HCT116 (cell line): Measurements from ENCODE around the gene TOP3B. TPM values are rescaled to one million over a fixed set of nuclear protein-coding genes. Genes with fewer than 3 reads are reported as not detected.

ENCODE experiments used
- ATAC-seq: fragments of 200-7000 bp; cut with Tn5 transposase; 2 replicates; pipeline ENCODE4 v1.9.1; 2020; ENCODE audit warnings: mild to moderate bottlenecking, moderate library complexity
- BruUV-seq: library from RNA; stranded (reverse); fragments of 400-500 nt; replicated peaks from 2 replicates; lab custom pipeline; 2021; lab: Mats Ljungman, UMichigan
- CTCF ChIA-PET: fragments of 300-600 bp; sonication (Branson Sonifier 250); formaldehyde crosslinking; loops from one replicate; lab custom pipeline; 2021; ENCODE audit warnings: antibody characterized with exemption; lab: Charles Lee
- POLR2A ChIA-PET: fragments of 300-600, 350-600 bp; sonication (Branson Sonifier 250); formaldehyde crosslinking; loops from one replicate; lab custom pipeline; 2021; ENCODE audit warnings: antibody characterized with exemption; lab: Charles Lee
- RAD21 ChIA-PET, 2 experiments: fragments of 300-600 bp; sonication (Branson Sonifier 250); formaldehyde crosslinking; loops; one replicate each; lab custom pipeline; 2023; ENCODE audit warnings: low total read pairs in 2 of 2; ENCODE audit not compliant: uncharacterized antibody in 2 of 2, unreplicated experiment in 2 of 2, low non-redundant PET in 1 of 2; lab: Charles Lee
- DNase-seq: peaks from one replicate; pipeline ENCODE4 v3.0.0-alpha.2; 2010; ENCODE audit warnings: low read depth, low spot score
- H2AFZ ChIP-seq: fragments of 200-600 bp; shearing (Covaris generic), sonication (generic); 2 replicates; pipeline ENCODE4 v1.6.1; 2017; ENCODE audit warnings: low read depth, mixed run types, mixed read lengths, antibody characterized with exemption, low read length; ENCODE audit not compliant: poor library complexity, severe bottlenecking
- H3K27ac ChIP-seq: 2 replicates; pipeline ENCODE4 v1.5.1; 2012; ENCODE audit warnings: low read depth, low read length
- H3K27me3 ChIP-seq: fragments of 200-600 bp; sonication (generic); 2 replicates; pipeline ENCODE4 v1.6.1; 2016; ENCODE audit warnings: mixed run types, low read length, mixed read lengths; ENCODE audit not compliant: insufficient read depth
- H3K36me3 ChIP-seq, 2 experiments: fragments of 200-500 bp in 1 of 2; fragments of 200-600 bp in 1 of 2; sonication (Bioruptor generic) in 1 of 2; sonication (generic) in 1 of 2; 2 replicates each; pipeline versions ENCODE4 v1.5.1 to v1.6.1; 2014 to 2016; ENCODE audit warnings: low read length in 2 of 2, inconsistent platforms in 1 of 2, mixed read lengths in 1 of 2, mixed run types in 1 of 2; ENCODE audit not compliant: insufficient read depth in 2 of 2, control insufficient read depth in 1 of 2
- H3K4me1 ChIP-seq, 2 experiments: fragments of 200-600 bp in 1 of 2; sonication (generic) in 1 of 2; 2 replicates each; pipeline versions ENCODE4 v1.5.1 to v1.6.1; 2012 to 2017; ENCODE audit warnings: low read length in 2 of 2, inconsistent platforms in 1 of 2, mild to moderate bottlenecking in 1 of 2, mixed read lengths in 1 of 2, mixed run types in 1 of 2, moderate library complexity in 1 of 2; ENCODE audit not compliant: insufficient read depth in 2 of 2, control insufficient read depth in 1 of 2
- H3K4me2 ChIP-seq: fragments of 200-600 bp; sonication (generic); 2 replicates; pipeline ENCODE4 v1.6.1; 2017; ENCODE audit warnings: mixed run types, low read length, mixed read lengths
- H3K4me3 ChIP-seq, 2 experiments: fragments of 200-600 bp in 1 of 2; sonication (generic) in 1 of 2; replicated peaks in 1 of 2; 2 replicates each; pipeline ENCODE4 v1.5.1; 2011 to 2016; ENCODE audit warnings: low read length in 2 of 2, control low read depth in 1 of 2, low read depth in 1 of 2, mild to moderate bottlenecking in 1 of 2, mixed read lengths in 1 of 2, mixed run types in 1 of 2
- H3K79me2 ChIP-seq: fragments of 200-600 bp; sonication (generic); 2 replicates; pipeline ENCODE4 v1.6.1; 2017; ENCODE audit warnings: mild to moderate bottlenecking, mixed run types, low read length, moderate library complexity, mixed read lengths; ENCODE audit not compliant: insufficient read depth
- H3K9ac ChIP-seq: fragments of 200-600 bp; sonication (generic); 2 replicates; pipeline ENCODE4 v1.6.1; 2016; ENCODE audit warnings: low read length, mixed read lengths
- H3K9me2 ChIP-seq: fragments of 200-600 bp; sonication (generic), shearing (Covaris generic); 2 replicates; pipeline ENCODE4 v1.6.1; 2017; ENCODE audit warnings: mixed run types, mild to moderate bottlenecking, moderate library complexity; ENCODE audit not compliant: insufficient read depth
- H3K9me3 ChIP-seq, 2 experiments: fragments of 200-500 bp in 1 of 2; fragments of 200-600 bp in 1 of 2; sonication (Bioruptor generic) in 1 of 2; sonication (generic) in 1 of 2; 2 replicates each; pipeline ENCODE4 v1.6.1; 2014 to 2017; ENCODE audit warnings: low read length in 2 of 2, mixed read lengths in 2 of 2, inconsistent platforms in 1 of 2, low read depth in 1 of 2, mild to moderate bottlenecking in 1 of 2, mixed run types in 1 of 2, moderate library complexity in 1 of 2; ENCODE audit not compliant: control insufficient read depth in 1 of 2, insufficient read depth in 1 of 2
- H4K20me1 ChIP-seq: fragments of 200-600 bp; sonication (generic), shearing (Covaris generic); 2 replicates; pipeline ENCODE4 v1.6.1; 2017; ENCODE audit warnings: mixed run types, mild to moderate bottlenecking, moderate library complexity; ENCODE audit not compliant: insufficient read depth
- CEBPB ChIP-seq: IDR thresholded peaks from 2 replicates; pipeline ENCODE4 v1.6.1; 2012; ENCODE audit warnings: low read depth
- EGR1 ChIP-seq: IDR thresholded peaks from 2 replicates; pipeline ENCODE4 v1.6.1; 2012; ENCODE audit warnings: low read depth
- EZH2 ChIP-seq: fragments of 200-600 bp; sonication (generic); IDR thresholded peaks from 2 replicates; pipeline ENCODE4 v1.6.1; 2017; ENCODE audit warnings: antibody characterized with exemption, mixed run types
- FOSL1 ChIP-seq: IDR thresholded peaks from 2 replicates; pipeline ENCODE4 v1.6.1; 2012; ENCODE audit warnings: low read depth
- JUND ChIP-seq: IDR thresholded peaks from 2 replicates; pipeline ENCODE4 v1.6.1; 2012
- POLR2A ChIP-seq: IDR thresholded peaks from 2 replicates; pipeline ENCODE4 v1.7.0; 2011; ENCODE audit warnings: borderline replicate concordance; ENCODE audit not compliant: insufficient read depth, insufficient read length; ENCODE audit errors: extremely low read depth
- SP1 ChIP-seq: IDR thresholded peaks from 2 replicates; pipeline ENCODE4 v1.6.1; 2012; ENCODE audit warnings: low read depth
- SRF ChIP-seq: IDR thresholded peaks from 2 replicates; pipeline ENCODE4 v1.6.1; 2012; ENCODE audit warnings: low read depth
- TCF7L2 ChIP-seq: IDR thresholded peaks from 2 replicates; pipeline ENCODE4 v1.7.0; 2011; ENCODE audit warnings: borderline replicate concordance, inconsistent platforms; ENCODE audit not compliant: insufficient read depth, insufficient read length; ENCODE audit errors: extremely low read depth
- YY1 ChIP-seq: IDR thresholded peaks from 2 replicates; pipeline ENCODE4 v1.6.1; 2011; ENCODE audit warnings: low read length, low read depth, moderate library complexity, mild to moderate bottlenecking; ENCODE audit not compliant: insufficient replicate concordance; ENCODE audit errors: extremely low read depth
- ZFX ChIP-seq: fragments of 450-650 bp; IDR thresholded peaks from 2 replicates; pipeline ENCODE4 v1.6.1; 2017
- ZNF274 ChIP-seq: fragments of 200-500 bp; sonication (Bioruptor generic); IDR thresholded peaks from 2 replicates; pipeline ENCODE4 v1.6.1; 2014; ENCODE audit warnings: mild to moderate bottlenecking, low read depth, low read length, inconsistent platforms
- intact Hi-C: fragments of 100-400 bp; cut with micrococcal nuclease; formaldehyde crosslinking; loops from 2 replicates; pipeline ENCODE4 v1.10.0; 2022
- total RNA-seq: library from RNA; stranded (reverse); gene quantifications from one replicate; pipeline ENCODE4 v1.2.1, GENCODE V29; 2021; ENCODE audit not compliant: unreplicated experiment
- TF ChIP-seq, protein P1 (sequence below), 3 experiments: fragments of 200-600 bp in 1 of 3; sonication (generic) in 1 of 3; IDR thresholded peaks in 2 of 3; conservative IDR thresholded peaks in 1 of 3; 2 replicates each; pipeline ENCODE4 v1.5.1; 2012 to 2017; ENCODE audit warnings: low read depth in 2 of 3, low read length in 2 of 3, antibody characterized with exemption in 1 of 3, borderline replicate concordance in 1 of 3, control low read depth in 1 of 3, mild to moderate bottlenecking in 1 of 3, mixed read lengths in 1 of 3, mixed run types in 1 of 3, moderate library complexity in 1 of 3; ENCODE audit not compliant: insufficient read depth in 1 of 3
- TF ChIP-seq, protein P2 (sequence below): IDR thresholded peaks from 2 replicates; pipeline ENCODE4 v1.6.1; 2012

TOP3B gene
- total RNA-seq, 1 experiment from 2014 or later, result 50.1 TPM

DNA sequence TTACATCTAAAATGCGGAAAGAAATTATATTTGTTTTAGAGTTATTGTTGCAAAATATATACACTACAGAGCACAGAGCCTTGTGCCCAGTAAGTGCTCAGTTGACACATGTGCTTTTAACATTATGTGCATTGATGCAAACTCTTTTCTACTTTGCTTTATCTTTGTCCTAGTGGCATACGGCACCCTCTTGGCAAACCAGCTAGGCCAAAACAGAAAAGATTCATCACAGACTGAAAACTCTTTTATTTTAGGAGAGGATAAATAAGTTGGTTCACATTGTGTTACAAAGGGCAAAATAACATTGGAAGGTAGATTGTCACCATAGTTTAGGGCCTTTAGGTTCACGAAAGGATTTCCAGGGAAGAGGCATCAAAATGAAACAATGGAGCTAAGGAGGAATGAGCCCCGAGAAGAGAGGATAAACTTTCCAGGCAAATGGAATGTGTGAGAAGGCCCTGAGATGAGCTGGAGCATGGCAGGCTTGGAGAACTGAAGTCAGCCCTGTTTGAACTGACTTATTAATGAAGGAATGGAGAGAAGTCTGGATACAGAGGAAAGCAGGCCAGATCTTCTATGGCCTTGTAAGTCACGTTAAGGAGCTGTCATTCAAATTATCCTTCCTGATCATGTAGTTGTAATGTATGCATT is 23.5 kb upstream of the TOP3B start:
- Histone ChIP-seq H3K4me2 (no peak overlapping the region), H3K27ac (no peak overlapping the region), H3K9ac (no peak overlapping the region), H3K4me1 (no peaks in the 10 kb centered on the region), H4K20me1 (no peaks in the 10 kb centered on the region), H3K4me3 (no peak overlapping the region), H3K79me2 (no peaks in the 10 kb centered on the region), H3K9me3 (no peaks in the 10 kb centered on the region), H3K27me3 (peaks cover 26% of the 10 kb centered on the region), H2AFZ (no peak overlapping the region), H3K36me3 (no peaks in the 10 kb centered on the region), H3K9me2 (no peaks in the 10 kb centered on the region)
- DNase-seq, result no peak
- TF ChIP-seq TCF7L2 (no peak), ZFX (no peak), YY1 (no peak), SRF (no peak), ZNF274 (no peak), FOSL1 (no peak), EZH2 (no peak), EGR1 (no peak), POLR2A (no peak), CEBPB (no peak), SP1 (no peak), JUND (no peak)
- TF ChIP-seq, protein P1, sequence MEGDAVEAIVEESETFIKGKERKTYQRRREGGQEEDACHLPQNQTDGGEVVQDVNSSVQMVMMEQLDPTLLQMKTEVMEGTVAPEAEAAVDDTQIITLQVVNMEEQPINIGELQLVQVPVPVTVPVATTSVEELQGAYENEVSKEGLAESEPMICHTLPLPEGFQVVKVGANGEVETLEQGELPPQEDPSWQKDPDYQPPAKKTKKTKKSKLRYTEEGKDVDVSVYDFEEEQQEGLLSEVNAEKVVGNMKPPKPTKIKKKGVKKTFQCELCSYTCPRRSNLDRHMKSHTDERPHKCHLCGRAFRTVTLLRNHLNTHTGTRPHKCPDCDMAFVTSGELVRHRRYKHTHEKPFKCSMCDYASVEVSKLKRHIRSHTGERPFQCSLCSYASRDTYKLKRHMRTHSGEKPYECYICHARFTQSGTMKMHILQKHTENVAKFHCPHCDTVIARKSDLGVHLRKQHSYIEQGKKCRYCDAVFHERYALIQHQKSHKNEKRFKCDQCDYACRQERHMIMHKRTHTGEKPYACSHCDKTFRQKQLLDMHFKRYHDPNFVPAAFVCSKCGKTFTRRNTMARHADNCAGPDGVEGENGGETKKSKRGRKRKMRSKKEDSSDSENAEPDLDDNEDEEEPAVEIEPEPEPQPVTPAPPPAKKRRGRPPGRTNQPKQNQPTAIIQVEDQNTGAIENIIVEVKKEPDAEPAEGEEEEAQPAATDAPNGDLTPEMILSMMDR (IDR thresholded peaks at IDR 0.05 in 2 of 3, conservative IDR thresholded peaks at IDR 0.05 in 1 of 3; ENCODE audit: borderline replicate concordance in 1 of 3, insufficient read depth in 1 of 3, low read depth in 2 of 3, low read length in 2 of 3), result no peak
- TF ChIP-seq, protein P2, sequence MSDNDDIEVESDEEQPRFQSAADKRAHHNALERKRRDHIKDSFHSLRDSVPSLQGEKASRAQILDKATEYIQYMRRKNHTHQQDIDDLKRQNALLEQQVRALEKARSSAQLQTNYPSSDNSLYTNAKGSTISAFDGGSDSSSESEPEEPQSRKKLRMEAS, result no peak
- CTCF ChIA-PET, result no interaction called here
- RAD21 ChIA-PET, result no interaction called here
- intact Hi-C loops, result no loop called here
- BruUV-seq, result no TSS peak
- ATAC-seq, result no peak
- POLR2A ChIA-PET, result no interaction called here
